Measurements from ENCODE around the gene RFX2.

DNA sequence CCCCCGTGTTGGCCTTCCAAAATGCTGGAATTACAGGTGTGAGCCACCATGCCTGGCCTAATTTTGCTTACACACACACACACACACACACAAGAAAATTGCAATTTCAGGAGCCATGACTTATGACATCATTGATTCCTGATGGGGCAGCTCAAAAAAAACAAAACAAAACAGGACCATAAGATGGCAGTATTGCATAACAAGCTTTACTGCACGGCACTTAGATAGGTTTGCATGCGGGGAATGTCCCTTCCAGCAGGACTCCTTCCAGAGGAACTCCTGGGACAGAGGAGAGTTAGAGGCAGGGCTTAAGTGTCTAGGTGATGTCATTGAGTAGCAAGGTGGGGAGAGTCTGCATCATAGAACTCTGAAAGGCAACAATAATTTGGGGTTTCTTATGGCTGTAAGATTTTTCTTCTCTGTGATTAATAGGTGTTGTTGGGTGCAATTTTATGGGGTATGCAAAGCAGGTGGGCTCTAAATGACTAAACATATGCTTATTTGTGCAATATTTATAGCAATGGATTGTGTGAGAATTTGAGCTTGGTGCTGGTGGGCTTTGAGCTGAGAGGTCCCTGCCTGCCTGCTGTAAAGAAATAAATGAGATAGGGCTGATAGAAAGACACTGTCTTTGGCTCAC lies 16.2 kb upstream of the RFX2 start:
- TF ChIP-seq CTCF (IDR thresholded peaks at IDR 0.05) (no peak), POLR2A (IDR thresholded peaks at IDR 0.05) (no peak)
